ENCODE data around the gene MAP4. TPM values are rescaled to one million over a fixed set of nuclear protein-coding genes. Genes with fewer than 3 reads are reported as not detected.
"Not testable (repeated sequence)": the region's sequence is repeated elsewhere in the genome, so short reads cannot be mapped to it uniquely, and the experiment has no call there.

The MAP4 gene
- total and polyA plus RNA-seq, 8 donors, result 31.0 to 146 (median 92.4) TPM

DNA sequence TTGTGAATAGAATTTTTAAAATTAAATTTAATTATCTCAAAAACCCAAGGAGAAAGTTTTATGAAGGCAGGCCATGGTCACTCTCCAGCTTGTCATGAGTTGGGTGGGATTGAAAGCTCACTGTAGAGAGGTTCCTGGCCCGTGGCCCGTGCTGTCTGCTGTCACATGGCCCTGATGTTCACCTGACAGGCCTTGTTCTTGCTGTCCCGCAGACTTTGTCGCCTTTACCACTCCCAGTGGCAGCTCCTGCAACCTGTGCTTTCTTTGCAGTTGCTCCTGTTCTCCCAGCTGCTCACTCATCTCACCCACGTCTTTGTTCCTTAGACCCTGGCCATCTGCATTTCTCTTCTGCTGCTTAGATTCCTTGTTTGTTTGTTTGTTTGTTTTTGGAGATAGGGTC, 177.7 kb downstream of the MAP4 start:
- 89 to 93% (median 91%) methylated on average over 5 of the region's 5 CpGs for WGBS, 5 donors
- peaks cover 78 to 100% (median 100%) of the 10 kb centered on the region in 4 donors for H3K36me3 ChIP-seq
- no peak overlapping the region for H3K4me3 ChIP-seq
- H3K27me3 ChIP-seq, result no peaks in the 10 kb centered on the region
- intact Hi-C loops (cut with DNase I; ENCODE audit: low total_unique reads), result loop anchor here (5.0 kb wide), 2 partner anchors 154 to 319 kb away; no protein-coding TSS in a partner anchor
- DNase-seq, result no peak
- TF ChIP-seq, protein P1, sequence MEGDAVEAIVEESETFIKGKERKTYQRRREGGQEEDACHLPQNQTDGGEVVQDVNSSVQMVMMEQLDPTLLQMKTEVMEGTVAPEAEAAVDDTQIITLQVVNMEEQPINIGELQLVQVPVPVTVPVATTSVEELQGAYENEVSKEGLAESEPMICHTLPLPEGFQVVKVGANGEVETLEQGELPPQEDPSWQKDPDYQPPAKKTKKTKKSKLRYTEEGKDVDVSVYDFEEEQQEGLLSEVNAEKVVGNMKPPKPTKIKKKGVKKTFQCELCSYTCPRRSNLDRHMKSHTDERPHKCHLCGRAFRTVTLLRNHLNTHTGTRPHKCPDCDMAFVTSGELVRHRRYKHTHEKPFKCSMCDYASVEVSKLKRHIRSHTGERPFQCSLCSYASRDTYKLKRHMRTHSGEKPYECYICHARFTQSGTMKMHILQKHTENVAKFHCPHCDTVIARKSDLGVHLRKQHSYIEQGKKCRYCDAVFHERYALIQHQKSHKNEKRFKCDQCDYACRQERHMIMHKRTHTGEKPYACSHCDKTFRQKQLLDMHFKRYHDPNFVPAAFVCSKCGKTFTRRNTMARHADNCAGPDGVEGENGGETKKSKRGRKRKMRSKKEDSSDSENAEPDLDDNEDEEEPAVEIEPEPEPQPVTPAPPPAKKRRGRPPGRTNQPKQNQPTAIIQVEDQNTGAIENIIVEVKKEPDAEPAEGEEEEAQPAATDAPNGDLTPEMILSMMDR (IDR thresholded peaks at IDR 0.05), result no peak
- TF ChIP-seq POLR2A (IDR thresholded peaks at IDR 0.05), result no peak
- no peak for TF ChIP-seq POLR2AphosphoS5 (IDR thresholded peaks at IDR 0.05)
- no peak for TF ChIP-seq EP300 (IDR thresholded peaks at IDR 0.05)
- H3K4me1 ChIP-seq, result peaks cover 0 to 6% (median 0%) of the 10 kb centered on the region in 4 donors
- no peaks in the 10 kb centered on the region for H3K9me3 ChIP-seq
- H3K27ac ChIP-seq, result no peak overlapping the region

DNA sequence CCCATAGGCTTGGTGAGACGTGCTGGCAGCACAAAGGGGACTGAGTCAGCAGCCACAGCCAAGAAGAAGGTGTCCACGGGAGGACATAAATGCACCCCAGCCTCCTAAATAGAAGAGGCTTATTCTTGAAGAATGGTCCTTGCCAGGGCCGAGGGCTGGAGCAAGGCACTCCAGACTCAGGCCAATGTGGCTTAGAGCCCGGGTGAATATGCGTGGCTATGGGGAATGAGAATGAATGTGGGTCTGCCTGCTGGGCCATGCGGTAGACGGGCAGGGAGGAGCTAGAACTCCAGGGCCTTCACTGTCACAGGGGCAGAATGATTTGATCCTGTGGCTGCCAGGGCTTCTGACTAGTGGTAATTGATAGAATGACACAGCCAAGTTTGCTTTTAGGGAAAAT, 179.2 kb downstream of the MAP4 start:
- intact Hi-C loops (cut with DNase I; ENCODE audit: low total_unique reads), result loop anchor here (5.0 kb wide), 2 partner anchors 155 to 320 kb away; no protein-coding TSS in a partner anchor
- no peak overlapping the region for H3K4me3 ChIP-seq
- H3K27me3 ChIP-seq, result no peaks in the 10 kb centered on the region
- no peak for DNase-seq
- 78 to 89% (median 85%) methylated on average over 7 of the region's 7 CpGs for WGBS, 5 donors
- peaks cover 0 to 6% (median 0%) of the 10 kb centered on the region in 4 donors for H3K4me1 ChIP-seq
- no peak overlapping the region for H3K27ac ChIP-seq
- H3K36me3 ChIP-seq, result peaks cover 81 to 100% (median 100%) of the 10 kb centered on the region in 4 donors
- TF ChIP-seq EP300 (IDR thresholded peaks at IDR 0.05) (no peak), POLR2AphosphoS5 (IDR thresholded peaks at IDR 0.05) (no peak), POLR2A (IDR thresholded peaks at IDR 0.05) (no peak)
- TF ChIP-seq, protein P1 (IDR thresholded peaks at IDR 0.05), result no peak
- no peaks in the 10 kb centered on the region for H3K9me3 ChIP-seq

DNA sequence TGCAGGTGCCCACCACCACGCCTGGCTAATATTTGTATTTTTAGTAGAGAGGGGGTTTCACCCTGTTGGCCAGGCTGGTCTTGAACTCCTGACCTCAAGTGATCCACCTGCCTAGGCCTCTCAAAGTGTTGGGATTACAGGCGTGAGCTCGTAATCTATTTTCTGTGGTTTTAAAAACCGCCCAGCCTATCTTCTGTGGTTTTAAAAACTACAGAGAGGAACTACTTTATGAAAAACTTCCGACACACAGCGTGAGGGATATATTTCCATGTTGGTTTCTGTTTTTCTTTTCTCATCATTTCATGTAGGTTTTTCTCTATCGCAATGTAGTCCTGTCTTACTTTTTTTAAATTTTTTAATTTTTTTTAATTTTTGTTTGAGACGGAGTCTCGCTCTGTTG, 186.7 kb downstream of the MAP4 start:
- Histone ChIP-seq H3K4me1 (peaks cover 11 to 25% (median 25%) of the 10 kb centered on the region in 4 donors), H3K36me3 (peaks cover 69 to 80% (median 79%) of the 10 kb centered on the region in 4 donors)
- H3K4me3 ChIP-seq; H3K27ac ChIP-seq; intact Hi-C loops (cut with DNase I; ENCODE audit: low total_unique reads); H3K9me3 ChIP-seq; H3K27me3 ChIP-seq; DNase-seq: not testable (repeated sequence)
- WGBS, 5 donors, result 78 to 89% (median 85%) methylated on average over 9 of the region's 9 CpGs

DNA sequence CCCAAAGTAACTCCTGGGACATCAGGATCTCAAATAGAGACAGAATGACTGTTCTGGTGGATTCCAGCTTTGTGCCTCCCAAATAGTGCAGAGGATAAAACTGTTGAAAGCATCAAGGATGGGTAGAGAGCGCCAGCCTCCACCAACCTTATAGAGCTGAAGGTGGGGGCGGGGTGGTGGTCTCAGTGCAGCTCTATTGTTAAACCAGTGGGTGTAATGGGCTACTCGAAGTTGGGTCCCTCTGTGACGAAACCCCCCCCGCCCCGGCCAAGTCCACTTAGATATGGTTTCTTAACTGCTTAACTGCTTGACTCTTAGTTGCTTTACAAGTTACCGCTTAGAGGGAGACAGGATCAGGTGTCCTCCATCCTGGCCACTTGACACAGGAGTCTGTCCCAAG, 190.6 kb downstream of the MAP4 start:
- 12 to 25% (median 14%) methylated on average over 7 of the region's 7 CpGs for WGBS, 5 donors
- Histone ChIP-seq H3K4me1 (peaks cover 16 to 31% (median 30%) of the 10 kb centered on the region in 4 donors), H3K9me3 (no peaks in the 10 kb centered on the region), H3K27ac (peak overlapping the region; percentile 79 to 91 (median 87)), H3K27me3 (no peaks in the 10 kb centered on the region), H3K36me3 (peaks cover 33 to 60% (median 55%) of the 10 kb centered on the region in 4 donors), H3K4me3 (peak overlapping the region; percentile 66 to 99 (median 96))
- intact Hi-C loops (cut with DNase I; ENCODE audit: low total_unique reads), result no loop called here
- TF ChIP-seq POLR2AphosphoS5 (IDR thresholded peaks at IDR 0.05) (no peak), POLR2A (IDR thresholded peaks at IDR 0.05) (no peak), EP300 (IDR thresholded peaks at IDR 0.05) (no peak)
- TF ChIP-seq, protein P1 (IDR thresholded peaks at IDR 0.05), result no peak
- peak in 1 of 2 donors; percentile 28 for DNase-seq

Data from stomach (tissue), 9 donors.